GM12878 (cell line): ENCODE results near the gene PXMP2. TPM values are rescaled to one million over a fixed set of nuclear protein-coding genes. Genes with fewer than 3 reads are reported as not detected.
A peak's percentile ranks its signal among the peaks of the same experiment; 100 is the strongest.

ENCODE experiments used
- CBFB ChIP-seq: IDR thresholded peaks from 2 replicates; pipeline ENCODE4 v1.6.1; 2016; ENCODE audit warnings: antibody characterized with exemption, low read depth
- FOS ChIP-seq: IDR thresholded peaks from 3 replicates; pipeline ENCODE4 v1.6.1; 2011; ENCODE audit warnings: borderline replicate concordance; ENCODE audit not compliant: insufficient read length; ENCODE audit errors: extremely low read depth
- IKZF2 ChIP-seq, 2 experiments: fragments of 450-650 bp; IDR thresholded peaks; 2 replicates each; pipeline ENCODE4 v1.6.1; 2017; ENCODE audit warnings: mild to moderate bottlenecking in 2 of 2, moderate library complexity in 2 of 2
- MTA3 ChIP-seq: IDR thresholded peaks from 2 replicates; pipeline ENCODE4 v1.6.1; 2012; ENCODE audit warnings: low read length, inconsistent platforms, borderline replicate concordance
- SUPT20H ChIP-seq: IDR thresholded peaks from 2 replicates; pipeline ENCODE4 v1.6.1; 2011; ENCODE audit warnings: low read depth, mild to moderate bottlenecking, low read length, moderate library complexity, borderline replicate concordance; ENCODE audit not compliant: control insufficient read depth
- polyA plus RNA-seq, 11 experiments: library from polyadenylated mRNA; depleted of rRNA in 4 of 11; unstranded in 6 of 11; stranded (reverse) in 5 of 11; fragments of >200 nt; fragmentation: Nextera tagmentation in 4 of 11; fragmentation: Illumina TruSeq in 1 of 11; extraction: Ambion mirVana in 4 of 11; extraction: Trizol in 1 of 11; gene quantifications; 1 replicate in 1 of 11; 2 replicates in 10 of 11; pipeline versions ENCODE4 v1.2.1 to v1.2.3, GENCODE V29; 2011 to 2016; ENCODE audit warnings: inconsistent platforms in 2 of 11, missing spikeins in 2 of 11, low read depth in 1 of 11
- total RNA-seq, 4 experiments: library from RNA; depleted of rRNA in 3 of 4; stranded (reverse); fragments of >200 nt in 3 of 4; fragmentation: Illumina TruSeq in 1 of 4; extraction: Trizol in 1 of 4; gene quantifications; 2 replicates each; pipeline versions ENCODE4 v1.2.1 to v1.2.3, GENCODE V29; 2013 to 2021
- TF ChIP-seq, protein P1 (sequence below): IDR thresholded peaks from 2 replicates; pipeline ENCODE4 v1.6.1; 2012; ENCODE audit warnings: mild to moderate bottlenecking, low read depth, low read length
- TF ChIP-seq, protein P2 (sequence below): IDR thresholded peaks from 2 replicates; pipeline ENCODE4 v1.6.1; 2012; ENCODE audit warnings: low read depth, low read length, improper control_type of control experiment
- TF ChIP-seq, protein P3 (sequence below): fragments of 450-650 bp; IDR thresholded peaks from 2 replicates; pipeline ENCODE4 v1.6.1; 2017; ENCODE audit warnings: mild to moderate bottlenecking
- TF ChIP-seq, protein P4 (sequence below): fragments of 450-650 bp; formaldehyde crosslinking; IDR thresholded peaks from 2 replicates; pipeline ENCODE4 v1.4.0; 2022; ENCODE audit warnings: mild to moderate bottlenecking, moderate library complexity

Gene PXMP2
- total and polyA plus RNA-seq, 10 of the 15 experiments (the other 5 are each of a cell fraction or from before 2014, with no cell fraction given), result 4.0 to 97.8 (median 42.0) TPM

DNA sequence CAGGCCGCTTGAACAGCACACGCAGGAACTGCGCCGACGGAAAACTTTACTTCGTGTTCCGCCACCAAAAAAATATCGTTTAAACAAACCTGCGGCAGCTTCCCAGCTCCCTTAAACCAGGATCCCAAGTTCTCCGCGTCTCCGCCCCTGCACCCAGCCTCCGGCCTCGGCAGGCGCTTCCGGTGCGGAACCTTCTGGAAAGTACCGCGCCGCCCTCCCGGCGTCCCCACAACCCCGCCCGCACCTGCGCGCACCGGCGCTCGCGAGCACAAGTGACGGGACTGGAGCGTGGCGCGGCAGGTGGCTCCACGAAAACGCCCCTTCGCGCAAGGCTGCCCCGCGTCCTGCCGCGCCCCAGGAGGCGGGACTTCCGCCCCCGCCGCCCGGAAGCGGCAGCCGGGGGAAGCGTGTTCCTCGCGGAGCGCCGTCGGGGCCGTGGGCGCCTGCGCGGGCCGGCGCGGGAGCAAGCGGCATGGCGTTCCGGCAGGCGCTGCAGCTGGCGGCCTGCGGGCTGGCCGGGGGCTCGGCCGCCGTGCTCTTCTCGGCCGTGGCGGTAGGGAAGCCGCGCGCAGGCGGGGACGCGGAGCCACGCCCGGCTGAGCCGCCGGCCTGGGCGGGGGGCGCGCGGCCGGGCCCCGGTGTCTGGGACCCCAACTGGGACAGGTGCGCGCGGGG is 23.2 kb downstream of the PXMP2 start, which contains the start of gene PGAM5 (continued):
- TF ChIP-seq, protein P1, sequence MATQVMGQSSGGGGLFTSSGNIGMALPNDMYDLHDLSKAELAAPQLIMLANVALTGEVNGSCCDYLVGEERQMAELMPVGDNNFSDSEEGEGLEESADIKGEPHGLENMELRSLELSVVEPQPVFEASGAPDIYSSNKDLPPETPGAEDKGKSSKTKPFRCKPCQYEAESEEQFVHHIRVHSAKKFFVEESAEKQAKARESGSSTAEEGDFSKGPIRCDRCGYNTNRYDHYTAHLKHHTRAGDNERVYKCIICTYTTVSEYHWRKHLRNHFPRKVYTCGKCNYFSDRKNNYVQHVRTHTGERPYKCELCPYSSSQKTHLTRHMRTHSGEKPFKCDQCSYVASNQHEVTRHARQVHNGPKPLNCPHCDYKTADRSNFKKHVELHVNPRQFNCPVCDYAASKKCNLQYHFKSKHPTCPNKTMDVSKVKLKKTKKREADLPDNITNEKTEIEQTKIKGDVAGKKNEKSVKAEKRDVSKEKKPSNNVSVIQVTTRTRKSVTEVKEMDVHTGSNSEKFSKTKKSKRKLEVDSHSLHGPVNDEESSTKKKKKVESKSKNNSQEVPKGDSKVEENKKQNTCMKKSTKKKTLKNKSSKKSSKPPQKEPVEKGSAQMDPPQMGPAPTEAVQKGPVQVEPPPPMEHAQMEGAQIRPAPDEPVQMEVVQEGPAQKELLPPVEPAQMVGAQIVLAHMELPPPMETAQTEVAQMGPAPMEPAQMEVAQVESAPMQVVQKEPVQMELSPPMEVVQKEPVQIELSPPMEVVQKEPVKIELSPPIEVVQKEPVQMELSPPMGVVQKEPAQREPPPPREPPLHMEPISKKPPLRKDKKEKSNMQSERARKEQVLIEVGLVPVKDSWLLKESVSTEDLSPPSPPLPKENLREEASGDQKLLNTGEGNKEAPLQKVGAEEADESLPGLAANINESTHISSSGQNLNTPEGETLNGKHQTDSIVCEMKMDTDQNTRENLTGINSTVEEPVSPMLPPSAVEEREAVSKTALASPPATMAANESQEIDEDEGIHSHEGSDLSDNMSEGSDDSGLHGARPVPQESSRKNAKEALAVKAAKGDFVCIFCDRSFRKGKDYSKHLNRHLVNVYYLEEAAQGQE, result no peak
- TF ChIP-seq, protein P2, sequence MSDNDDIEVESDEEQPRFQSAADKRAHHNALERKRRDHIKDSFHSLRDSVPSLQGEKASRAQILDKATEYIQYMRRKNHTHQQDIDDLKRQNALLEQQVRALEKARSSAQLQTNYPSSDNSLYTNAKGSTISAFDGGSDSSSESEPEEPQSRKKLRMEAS, result peak; percentile 89
- TF ChIP-seq FOS (no peak), MTA3 (peak; percentile 13; the same call in 1 of the 2 replicates), IKZF2 (IDR thresholded peaks at IDR 0.05) (peak; percentile 78 to 80; a peak in 3 of 4 replicates), SUPT20H (no peak), CBFB (peak; percentile 63)
- TF ChIP-seq, protein P3, sequence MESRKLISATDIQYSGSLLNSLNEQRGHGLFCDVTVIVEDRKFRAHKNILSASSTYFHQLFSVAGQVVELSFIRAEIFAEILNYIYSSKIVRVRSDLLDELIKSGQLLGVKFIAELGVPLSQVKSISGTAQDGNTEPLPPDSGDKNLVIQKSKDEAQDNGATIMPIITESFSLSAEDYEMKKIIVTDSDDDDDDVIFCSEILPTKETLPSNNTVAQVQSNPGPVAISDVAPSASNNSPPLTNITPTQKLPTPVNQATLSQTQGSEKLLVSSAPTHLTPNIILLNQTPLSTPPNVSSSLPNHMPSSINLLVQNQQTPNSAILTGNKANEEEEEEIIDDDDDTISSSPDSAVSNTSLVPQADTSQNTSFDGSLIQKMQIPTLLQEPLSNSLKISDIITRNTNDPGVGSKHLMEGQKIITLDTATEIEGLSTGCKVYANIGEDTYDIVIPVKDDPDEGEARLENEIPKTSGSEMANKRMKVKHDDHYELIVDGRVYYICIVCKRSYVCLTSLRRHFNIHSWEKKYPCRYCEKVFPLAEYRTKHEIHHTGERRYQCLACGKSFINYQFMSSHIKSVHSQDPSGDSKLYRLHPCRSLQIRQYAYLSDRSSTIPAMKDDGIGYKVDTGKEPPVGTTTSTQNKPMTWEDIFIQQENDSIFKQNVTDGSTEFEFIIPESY, result no peak
- TF ChIP-seq, protein P4, sequence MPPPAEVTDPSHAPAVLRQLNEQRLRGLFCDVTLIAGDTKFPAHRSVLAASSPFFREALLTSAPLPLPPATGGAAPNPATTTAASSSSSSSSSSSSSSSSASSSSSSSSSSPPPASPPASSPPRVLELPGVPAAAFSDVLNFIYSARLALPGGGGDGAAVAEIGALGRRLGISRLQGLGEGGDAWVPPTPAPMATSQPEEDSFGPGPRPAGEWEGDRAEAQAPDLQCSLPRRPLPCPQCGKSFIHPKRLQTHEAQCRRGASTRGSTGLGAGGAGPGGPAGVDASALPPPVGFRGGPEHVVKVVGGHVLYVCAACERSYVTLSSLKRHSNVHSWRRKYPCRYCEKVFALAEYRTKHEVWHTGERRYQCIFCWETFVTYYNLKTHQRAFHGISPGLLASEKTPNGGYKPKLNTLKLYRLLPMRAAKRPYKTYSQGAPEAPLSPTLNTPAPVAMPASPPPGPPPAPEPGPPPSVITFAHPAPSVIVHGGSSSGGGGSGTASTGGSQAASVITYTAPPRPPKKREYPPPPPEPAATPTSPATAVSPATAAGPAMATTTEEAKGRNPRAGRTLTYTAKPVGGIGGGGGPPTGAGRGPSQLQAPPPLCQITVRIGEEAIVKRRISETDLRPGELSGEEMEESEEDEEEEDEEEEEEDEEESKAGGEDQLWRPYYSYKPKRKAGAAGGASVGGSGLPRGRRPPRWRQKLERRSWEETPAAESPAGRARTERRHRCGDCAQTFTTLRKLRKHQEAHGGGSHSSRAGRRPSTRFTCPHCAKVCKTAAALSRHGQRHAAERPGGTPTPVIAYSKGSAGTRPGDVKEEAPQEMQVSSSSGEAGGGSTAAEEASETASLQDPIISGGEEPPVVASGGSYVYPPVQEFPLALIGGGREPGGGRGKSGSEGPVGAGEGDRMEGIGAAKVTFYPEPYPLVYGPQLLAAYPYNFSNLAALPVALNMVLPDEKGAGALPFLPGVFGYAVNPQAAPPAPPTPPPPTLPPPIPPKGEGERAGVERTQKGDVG (CRISPR knock-in tag), result no peak
